ENCODE measurements around the gene KIAA1755. TPM values are rescaled to one million over a fixed set of nuclear protein-coding genes. Genes with fewer than 3 reads are reported as not detected.

Gene KIAA1755
- total RNA-seq, 4 donors from 2014 or later, result 1.1 to 3.6 (median 2.1) TPM

DNA sequence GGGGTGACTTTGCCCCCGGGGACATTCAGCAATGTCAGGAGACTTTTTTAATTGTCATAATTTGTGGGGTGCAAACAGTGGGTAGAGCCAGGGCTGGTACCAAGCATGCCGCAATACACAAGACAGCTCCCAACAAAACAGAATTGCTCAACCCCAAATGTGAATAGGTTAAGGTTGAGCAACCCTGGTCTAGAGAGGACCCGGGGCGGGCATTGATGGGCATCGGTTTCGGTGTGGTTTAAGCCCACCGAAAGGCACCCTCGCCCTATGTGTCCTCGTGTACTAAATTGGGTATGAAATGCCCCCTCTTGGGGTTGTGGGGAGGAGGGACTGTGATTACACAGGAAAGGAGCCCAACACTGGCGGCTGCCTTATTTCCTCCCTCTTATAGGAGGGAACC is 36.0 kb downstream of the KIAA1755 start:
- TF ChIP-seq, protein P1, sequence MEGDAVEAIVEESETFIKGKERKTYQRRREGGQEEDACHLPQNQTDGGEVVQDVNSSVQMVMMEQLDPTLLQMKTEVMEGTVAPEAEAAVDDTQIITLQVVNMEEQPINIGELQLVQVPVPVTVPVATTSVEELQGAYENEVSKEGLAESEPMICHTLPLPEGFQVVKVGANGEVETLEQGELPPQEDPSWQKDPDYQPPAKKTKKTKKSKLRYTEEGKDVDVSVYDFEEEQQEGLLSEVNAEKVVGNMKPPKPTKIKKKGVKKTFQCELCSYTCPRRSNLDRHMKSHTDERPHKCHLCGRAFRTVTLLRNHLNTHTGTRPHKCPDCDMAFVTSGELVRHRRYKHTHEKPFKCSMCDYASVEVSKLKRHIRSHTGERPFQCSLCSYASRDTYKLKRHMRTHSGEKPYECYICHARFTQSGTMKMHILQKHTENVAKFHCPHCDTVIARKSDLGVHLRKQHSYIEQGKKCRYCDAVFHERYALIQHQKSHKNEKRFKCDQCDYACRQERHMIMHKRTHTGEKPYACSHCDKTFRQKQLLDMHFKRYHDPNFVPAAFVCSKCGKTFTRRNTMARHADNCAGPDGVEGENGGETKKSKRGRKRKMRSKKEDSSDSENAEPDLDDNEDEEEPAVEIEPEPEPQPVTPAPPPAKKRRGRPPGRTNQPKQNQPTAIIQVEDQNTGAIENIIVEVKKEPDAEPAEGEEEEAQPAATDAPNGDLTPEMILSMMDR (IDR thresholded peaks at IDR 0.05; ENCODE audit: low read depth), result no peak

DNA sequence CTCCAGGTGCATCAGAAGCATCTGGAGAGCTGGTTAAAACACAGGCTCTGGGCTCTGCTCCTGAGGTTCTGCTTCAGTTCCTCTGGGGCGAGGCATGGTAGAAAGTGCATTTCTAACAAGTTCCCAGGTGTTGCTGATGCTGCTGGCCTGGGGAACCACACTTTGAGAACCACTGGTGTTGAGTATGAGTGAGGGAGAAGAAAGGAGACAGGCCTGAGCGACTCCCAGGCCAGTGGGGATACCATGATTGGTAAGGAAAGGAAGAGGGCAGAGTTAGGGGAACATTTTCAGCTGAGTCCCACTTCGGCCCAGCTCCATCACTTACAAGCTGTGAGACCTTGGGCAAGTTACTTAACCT is 36.8 kb downstream of the KIAA1755 start:
- TF ChIP-seq, protein P1 (IDR thresholded peaks at IDR 0.05; ENCODE audit: low read depth), result no peak

- TF ChIP-seq, protein P1 (IDR thresholded peaks at IDR 0.05; ENCODE audit: low read depth), result no peak
These were observed 37.4 kb downstream of the KIAA1755 start for GRCh38 chr20:38222923-38223742.

- TF ChIP-seq, protein P1 (IDR thresholded peaks at IDR 0.05; ENCODE audit: low read depth), result no peak
These were observed 38.2 kb downstream of the KIAA1755 start for GRCh38 chr20:38222231-38222922.

DNA sequence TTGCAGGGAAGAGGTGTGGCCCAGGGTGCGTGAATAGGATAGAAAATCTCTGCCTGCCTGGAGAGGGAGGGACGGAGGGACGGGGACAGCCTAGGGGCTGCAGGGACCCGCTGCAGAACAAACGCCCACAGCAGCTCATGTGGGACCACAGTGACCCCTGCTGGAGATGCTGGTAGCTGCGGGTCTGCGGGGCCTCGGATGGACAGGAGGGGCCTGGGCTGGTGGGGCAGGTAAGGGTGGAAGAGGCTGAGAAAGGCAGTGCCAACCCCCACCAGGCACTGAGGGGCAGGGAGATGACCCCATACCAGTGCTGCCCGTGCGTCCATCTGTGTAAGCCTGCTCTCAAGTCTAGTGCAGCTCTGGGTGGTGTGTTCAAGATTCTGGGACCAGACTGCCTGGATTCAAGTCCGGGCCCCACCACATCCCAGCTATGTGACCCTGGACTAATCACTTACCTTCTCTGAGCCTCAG is 39.4 kb downstream of the KIAA1755 start:
- TF ChIP-seq, protein P1 (IDR thresholded peaks at IDR 0.05; ENCODE audit: low read depth), result no peak

GRCh38 chr20:38220587-38221118 is 39.9 kb downstream of the KIAA1755 start:
- TF ChIP-seq, protein P1 (IDR thresholded peaks at IDR 0.05; ENCODE audit: low read depth), result no peak
